Inflammatory macrophage treated with lipopolysaccharide for 1 hour (primary cell): ENCODE results near the gene GSTA3.
"Not testable (repeated sequence)": the region's sequence is repeated elsewhere in the genome, so short reads cannot be mapped to it uniquely, and the experiment has no call there.

Experiments used
- DNase-seq, 2 donors: peaks; one replicate each; pipeline ENCODE4 v3.0.0-alpha.2; 2020 to 2022

Gene GSTA3

DNA sequence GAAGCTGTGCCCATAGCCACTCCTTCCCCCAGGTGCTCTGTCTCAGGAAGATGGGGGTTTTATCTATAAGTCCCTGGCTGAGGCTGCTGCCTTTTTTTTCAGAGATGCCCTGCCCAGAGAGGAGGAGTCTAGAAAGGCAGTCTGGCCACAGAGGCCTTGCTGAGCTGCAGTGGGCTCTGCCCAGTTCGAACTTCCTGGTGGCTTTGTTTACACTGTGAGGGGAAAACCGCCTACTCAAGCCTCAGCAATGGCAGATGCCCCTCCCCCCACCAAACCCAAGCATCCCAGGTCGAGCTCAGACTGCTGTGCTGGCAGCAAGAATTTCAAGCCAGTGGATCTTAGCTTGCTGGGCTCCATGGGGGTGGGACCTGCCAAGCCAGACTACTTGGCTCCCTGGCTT is 53.4 kb downstream of the GSTA3 start:
- DNase-seq, result not testable (repeated sequence)

DNA sequence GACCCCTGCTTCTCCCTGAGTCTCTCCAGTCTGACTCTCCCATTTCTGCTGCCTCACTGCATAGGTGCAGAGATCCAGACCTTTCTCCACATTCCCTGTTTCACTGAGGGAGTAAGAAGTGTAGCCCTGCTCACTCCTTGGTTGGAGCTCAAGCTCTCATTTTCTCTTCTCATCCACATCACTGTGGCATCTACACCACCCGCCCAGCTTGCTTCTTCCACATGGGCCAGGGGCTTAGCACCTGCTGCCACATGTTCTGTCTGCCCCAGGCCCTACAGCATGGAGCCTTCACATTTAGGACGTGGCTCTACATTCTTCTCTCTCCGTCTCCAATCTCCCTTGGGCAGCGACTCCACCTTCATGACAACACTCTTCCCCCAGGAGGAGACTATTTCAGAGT is 60.4 kb downstream of the GSTA3 start:
- DNase-seq, result no peak
